HG03432 (cell line): ENCODE data around the gene EPHA8.

ENCODE experiments used
- ATAC-seq: cut with Tn5 transposase; IDR thresholded peaks from one replicate; pipeline ENCODE4 v1.9.1; 2021; ENCODE audit warnings: mild to moderate bottlenecking, moderate library complexity; ENCODE audit not compliant: unreplicated experiment

EPHA8 gene

GRCh38 chr1:22535399-22535798 lies 27.9 kb upstream of the EPHA8 start:
- no peak for ATAC-seq

- no peak for ATAC-seq
These were observed 26.8 kb upstream of the EPHA8 start for GRCh38 chr1:22536506-22536905.

- no peak for ATAC-seq
These were observed 25.7 kb upstream of the EPHA8 start for GRCh38 chr1:22537441-22538139.

- no peak for ATAC-seq
These were observed 23.7 kb upstream of the EPHA8 start for GRCh38 chr1:22539510-22540118.

- ATAC-seq: no peak
These were observed 23.0 kb upstream of the EPHA8 start for GRCh38 chr1:22540337-22540736.

- no peak for ATAC-seq
These were observed 20.4 kb upstream of the EPHA8 start for GRCh38 chr1:22542886-22543285.

GRCh38 chr1:22543679-22544078 lies 19.6 kb upstream of the EPHA8 start:
- ATAC-seq: no peak

GRCh38 chr1:22544606-22545005 lies 18.7 kb upstream of the EPHA8 start:
- no peak for ATAC-seq

- no peak for ATAC-seq
These were observed 18.1 kb upstream of the EPHA8 start for GRCh38 chr1:22545141-22545540.

GRCh38 chr1:22547186-22547817 lies 16.0 kb upstream of the EPHA8 start:
- ATAC-seq: no peak

- no peak for ATAC-seq
These were observed 15.3 kb upstream of the EPHA8 start for GRCh38 chr1:22547818-22548462.

GRCh38 chr1:22550021-22550420 lies 13.3 kb upstream of the EPHA8 start:
- no peak for ATAC-seq

GRCh38 chr1:22551591-22551990 lies 11.7 kb upstream of the EPHA8 start:
- ATAC-seq: no peak

GRCh38 chr1:22552021-22552420 lies 11.3 kb upstream of the EPHA8 start:
- no peak for ATAC-seq

GRCh38 chr1:22553104-22553880 lies 10.0 kb upstream of the EPHA8 start:
- no peak for ATAC-seq

GRCh38 chr1:22553991-22554522 lies 9.2 kb upstream of the EPHA8 start:
- no peak for ATAC-seq

GRCh38 chr1:22555371-22555656 lies 8.0 kb upstream of the EPHA8 start:
- ATAC-seq: no peak

- ATAC-seq: no peak
These were observed 6.7 kb upstream of the EPHA8 start for GRCh38 chr1:22556391-22557104.

- ATAC-seq: no peak
These were observed 5.8 kb upstream of the EPHA8 start for GRCh38 chr1:22557341-22557950.
